SK-N-MC (cell line): ENCODE measurements around the gene BRSK2.

Experiments used
- EZH2 ChIP-seq: fragments of 200-600 bp; sonication (generic); IDR thresholded peaks from one replicate; pipeline ENCODE4 v1.6.1; 2017; ENCODE audit warnings: antibody characterized with exemption
- FOXP2 ChIP-seq: optimal IDR thresholded peaks from 2 replicates; pipeline ENCODE3; 2011; ENCODE audit warnings: mild to moderate bottlenecking, moderate library complexity; ENCODE audit not compliant: insufficient read depth; ENCODE audit errors: extremely low read length, control extremely low read depth
- POLR2AphosphoS5 ChIP-seq: IDR thresholded peaks from 2 replicates; pipeline ENCODE4 v1.6.1; 2012; ENCODE audit warnings: mild to moderate bottlenecking, low read depth, low read length, borderline replicate concordance

GRCh38 chr11:1469911-1470680 lies 80.4 kb downstream of the BRSK2 start:
- TF ChIP-seq EZH2 (no peak), POLR2AphosphoS5 (no peak), FOXP2 (no peak)
